Raji (cell line): ENCODE results near the gene SERP1.

ENCODE experiments used
- POLR2A ChIP-seq: IDR thresholded peaks from 2 replicates; pipeline ENCODE4 v1.6.1; 2011; ENCODE audit warnings: low read depth, low read length, control low read depth; ENCODE audit not compliant: insufficient read depth

SERP1 gene

DNA sequence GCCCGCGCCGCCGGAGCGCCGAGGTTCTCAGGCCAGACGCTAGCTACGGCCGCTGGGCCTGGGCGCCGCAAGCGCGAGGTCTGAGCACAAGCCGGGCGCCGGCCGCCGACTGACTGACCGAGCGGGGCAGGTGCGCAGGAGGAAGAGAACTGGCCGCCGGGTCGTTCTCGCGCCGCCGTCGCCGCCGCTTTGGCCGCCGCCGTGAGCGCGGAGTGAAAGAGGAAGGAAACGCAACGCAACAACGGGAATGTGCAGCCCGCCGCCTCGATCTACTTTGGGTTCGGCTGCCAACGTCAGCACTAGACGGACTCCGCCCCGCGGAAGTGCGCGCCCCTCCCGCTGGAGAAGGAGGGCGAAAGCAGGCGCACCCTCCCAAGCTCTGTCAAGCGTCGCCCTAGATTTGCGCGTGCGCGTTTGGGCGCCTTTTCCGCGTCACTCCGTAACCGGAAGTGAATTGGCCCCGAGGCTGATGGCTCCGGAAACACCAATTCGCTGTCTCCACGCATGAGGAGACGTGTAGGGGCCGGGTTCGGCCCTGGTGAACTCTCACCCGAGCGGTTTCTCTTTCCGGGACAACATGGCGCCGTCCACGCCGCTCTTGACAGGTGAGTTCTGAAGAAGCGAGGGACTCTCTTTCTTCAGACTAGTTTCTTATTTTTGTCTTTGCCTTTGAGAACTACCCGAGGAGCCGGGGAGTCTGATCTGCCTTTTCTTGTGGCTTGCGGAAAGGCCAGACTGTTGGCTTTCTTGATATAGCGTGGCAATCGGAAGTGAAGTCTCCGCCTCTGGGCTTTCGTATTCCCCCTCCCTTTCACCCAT, at the start of gene SERP1, which contains the start of gene EIF2A:
SERP1 (minus strand) TSS at position 271 of the 819 bp plus-strand sequence. CDS start 361 bp downstream, outside the sequence.
EIF2A (plus strand) TSS at position 562 of the 819 bp plus-strand sequence; CDS start at position 578, 16 bp downstream.
- TF ChIP-seq POLR2A = peak; percentile 93

DNA sequence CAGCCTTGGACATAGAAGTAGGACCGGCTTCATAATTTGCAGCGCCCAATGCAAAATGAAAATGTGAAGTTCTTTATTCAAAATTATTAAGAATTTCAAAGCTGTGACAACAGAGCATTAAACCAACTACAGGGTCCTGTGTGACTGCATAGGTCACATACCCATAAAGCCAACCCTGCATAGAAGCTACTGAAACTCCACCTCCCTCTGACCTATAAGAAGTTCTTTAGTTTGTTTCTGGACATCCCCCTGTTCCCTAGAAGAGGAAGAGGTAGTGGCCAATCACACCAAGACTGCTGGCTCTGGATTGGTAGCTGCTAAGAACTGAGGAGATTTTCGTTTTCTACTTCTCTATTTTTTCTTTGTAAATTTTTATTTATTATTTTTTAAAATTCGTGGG, 47.9 kb upstream of the SERP1 start:
- no peak for TF ChIP-seq POLR2A

DNA sequence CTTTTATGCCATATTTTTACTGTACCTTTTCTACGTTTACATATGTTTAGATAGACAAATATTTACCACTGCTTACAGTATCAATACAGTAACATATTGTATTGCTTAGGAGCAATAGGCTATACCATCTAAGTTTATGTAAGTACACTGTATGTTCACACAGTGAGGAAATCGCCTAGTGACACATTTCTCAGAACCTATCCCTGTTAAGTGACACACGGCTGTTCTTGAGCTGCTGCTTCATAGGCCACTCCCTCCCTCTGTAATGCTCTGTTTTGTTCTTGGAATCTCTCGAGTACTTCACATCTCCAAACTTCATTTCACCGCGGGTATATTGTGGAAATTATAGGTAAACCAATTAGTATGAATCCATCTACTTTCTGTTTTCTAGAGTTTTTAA, 43.5 kb upstream of the SERP1 start:
- no peak for TF ChIP-seq POLR2A

DNA sequence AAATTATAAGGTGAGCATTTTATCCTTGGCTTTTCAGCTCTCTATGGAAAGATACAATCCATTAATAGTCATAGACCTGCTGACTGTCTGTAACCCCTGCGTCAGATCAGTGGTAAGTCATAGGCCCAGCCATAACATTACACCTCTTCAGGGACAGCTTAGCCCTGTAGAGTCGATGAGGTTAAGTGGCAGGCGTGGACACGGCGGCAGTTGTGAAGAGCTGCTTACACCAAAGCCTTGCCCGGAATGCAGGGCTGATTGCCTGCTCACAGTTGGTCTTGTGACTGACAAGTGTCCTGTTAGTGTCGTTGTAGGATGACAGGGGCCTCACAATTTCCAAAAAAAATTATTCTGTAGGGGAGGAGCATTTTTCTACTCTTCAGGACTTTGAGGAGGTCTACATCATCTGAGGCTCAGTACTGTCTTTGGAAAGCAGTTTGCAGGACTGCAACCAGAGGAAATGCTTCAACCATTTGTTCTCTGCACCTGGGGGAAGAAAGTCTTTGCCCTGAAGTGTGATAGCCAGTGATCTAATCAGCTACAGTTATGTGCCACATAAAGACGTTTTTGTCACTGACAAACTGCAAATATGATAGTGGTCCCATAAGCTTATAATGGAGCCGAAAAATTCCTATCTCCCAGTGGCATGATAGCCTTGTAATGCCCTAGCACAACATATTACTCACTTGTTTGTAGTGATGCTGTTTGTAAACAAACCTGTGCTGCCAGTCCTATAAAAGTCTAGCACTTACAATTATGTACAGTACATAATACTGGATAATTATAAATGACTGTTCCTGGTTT, 41.9 kb upstream of the SERP1 start:
- TF ChIP-seq POLR2A = no peak

DNA sequence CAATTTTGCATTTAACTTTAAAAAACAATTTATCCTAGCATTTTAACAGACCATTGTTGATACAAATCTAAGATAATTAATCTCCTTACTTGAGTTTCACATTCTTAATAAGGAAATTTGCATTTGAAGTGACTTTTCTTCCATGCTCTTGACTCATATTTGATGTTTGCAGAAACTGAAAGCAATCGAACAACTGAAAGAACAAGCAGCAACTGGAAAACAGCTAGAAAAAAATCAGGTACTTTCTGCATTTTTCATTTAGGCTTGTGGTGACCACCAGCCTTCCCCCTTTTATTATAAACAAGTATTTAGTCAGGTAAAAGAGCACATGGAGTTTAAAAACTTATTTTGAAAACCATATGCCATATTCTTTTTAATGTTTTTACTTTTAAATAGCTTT, 36.7 kb upstream of the SERP1 start:
- no peak for TF ChIP-seq POLR2A

DNA sequence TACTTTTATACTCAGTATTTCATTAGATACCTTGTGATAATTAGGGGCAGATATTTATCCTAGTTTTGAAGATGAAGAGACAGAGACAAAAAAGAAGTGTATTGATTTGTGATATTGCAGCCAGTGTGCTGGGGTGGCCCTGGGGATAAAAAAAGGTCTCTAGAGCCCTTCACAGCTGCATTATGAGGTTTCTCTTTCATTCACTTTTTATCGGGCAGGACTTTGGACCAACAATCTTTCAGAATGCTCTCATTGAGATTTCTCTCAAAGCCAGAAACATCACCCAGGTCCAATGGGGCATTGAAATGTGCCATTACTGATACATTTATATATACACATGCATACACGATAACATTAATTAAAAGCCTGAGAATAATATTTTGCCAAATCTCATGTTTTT, 36.3 kb upstream of the SERP1 start:
- no peak for TF ChIP-seq POLR2A

DNA sequence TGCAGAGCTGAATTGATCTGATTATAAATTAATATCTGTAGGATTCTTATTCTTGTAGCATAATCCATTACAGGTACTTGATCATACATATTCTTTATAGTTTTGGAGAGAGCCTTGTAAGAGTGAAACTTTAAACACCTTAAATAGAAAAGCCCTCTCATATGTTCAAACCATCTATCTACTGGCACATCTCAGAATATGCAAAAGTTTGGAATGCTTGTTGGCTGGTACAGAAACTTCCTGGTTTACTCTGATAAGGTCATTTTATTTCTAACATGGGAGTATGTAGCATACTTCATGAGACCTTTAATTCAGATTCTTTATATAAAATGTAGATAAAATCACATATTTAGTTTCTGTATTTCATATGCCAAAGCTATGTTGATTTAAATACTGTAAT, 34.9 kb upstream of the SERP1 start:
- no peak for TF ChIP-seq POLR2A

DNA sequence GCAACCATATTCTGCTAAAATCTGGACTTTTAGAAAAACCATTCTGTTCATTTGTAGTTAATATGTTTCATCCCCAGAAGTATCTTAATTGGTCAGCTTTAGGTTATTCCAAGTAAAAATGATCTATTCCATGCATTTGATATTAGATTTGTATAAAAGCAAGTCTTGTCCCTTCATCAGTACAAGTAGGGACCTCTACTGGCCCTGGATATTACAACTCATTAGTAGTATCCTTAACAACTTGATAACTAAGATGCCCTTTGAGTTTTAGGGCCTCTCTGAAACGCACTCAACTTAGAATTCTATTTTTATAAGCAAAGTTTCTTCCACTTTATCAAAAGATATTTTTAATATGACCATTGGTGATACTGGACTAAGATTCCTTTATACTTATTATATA, 31.6 kb upstream of the SERP1 start:
- no peak for TF ChIP-seq POLR2A

DNA sequence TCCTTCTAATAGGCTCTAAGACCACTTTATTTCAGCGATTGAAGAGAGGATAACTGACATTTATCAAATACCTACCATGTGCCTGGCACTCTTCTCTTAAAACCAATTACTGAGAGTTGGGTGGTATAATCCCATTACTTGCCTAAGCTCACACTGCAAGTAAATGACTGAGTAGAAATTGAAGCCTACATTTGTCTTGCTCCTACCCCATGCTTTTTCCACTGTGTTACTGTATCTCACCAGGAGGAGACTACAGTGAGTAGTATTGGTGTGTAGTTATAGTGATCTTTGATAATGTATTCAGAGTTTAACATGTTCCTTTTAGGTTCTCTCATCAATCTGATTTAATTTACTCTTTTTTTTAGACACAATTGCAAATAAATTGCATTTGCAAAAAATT, 21.0 kb upstream of the SERP1 start:
- TF ChIP-seq POLR2A = no peak

DNA sequence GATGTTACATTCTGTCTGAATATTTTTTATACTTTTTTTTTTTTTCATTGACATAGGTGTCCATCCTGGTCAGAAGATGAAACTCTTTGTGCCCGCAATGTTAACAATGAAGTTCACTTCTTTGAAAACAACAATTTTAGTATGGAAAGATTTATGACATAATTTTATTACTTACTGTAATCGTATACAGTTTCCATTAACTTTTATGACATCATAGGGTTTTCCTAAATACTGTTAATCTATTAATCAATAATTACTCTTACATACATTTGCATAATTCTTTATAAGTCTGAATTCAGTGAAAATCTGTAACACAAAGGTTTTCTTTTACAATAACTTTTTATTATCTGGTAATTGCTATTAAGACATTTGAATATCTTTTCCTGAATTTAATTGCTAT, 17.9 kb upstream of the SERP1 start:
- no peak for TF ChIP-seq POLR2A

DNA sequence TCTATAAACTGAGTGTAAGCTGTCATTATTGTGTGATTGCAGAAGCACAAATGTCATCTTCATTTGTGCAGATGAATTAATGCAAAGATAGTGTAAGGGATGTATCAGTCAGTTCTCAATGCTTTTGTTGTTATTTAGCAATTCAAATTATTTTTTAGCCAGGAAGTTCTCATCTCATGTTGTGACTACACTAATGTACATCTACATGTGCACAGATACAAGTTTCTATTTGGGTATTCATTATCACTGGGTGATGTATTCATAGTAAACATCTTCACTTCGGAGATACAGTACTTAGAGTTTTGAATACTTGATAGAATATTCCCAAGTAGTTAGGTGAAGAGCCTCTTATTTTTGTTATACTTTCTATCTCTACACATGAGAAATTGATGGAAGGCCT, 11.4 kb upstream of the SERP1 start:
- TF ChIP-seq POLR2A = no peak

DNA sequence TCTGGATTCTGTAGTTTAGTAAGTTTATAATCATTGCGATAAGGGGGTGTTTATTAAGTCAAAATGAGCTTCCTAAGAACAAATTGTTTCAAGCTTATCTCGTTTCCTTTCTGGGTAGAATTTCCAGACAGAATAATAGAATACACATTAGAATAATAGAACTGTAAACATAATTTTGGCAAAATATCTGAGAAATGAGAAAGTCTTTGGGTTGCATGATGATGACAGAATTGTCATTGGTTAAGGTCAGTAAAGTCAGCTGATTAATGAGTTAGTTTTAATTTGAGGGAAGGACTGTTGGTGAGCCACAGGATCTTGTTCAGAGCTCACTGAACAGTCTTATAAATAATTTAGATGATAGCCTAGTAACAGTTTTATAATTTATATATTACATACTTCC, 10.5 kb upstream of the SERP1 start:
- TF ChIP-seq POLR2A = no peak

DNA sequence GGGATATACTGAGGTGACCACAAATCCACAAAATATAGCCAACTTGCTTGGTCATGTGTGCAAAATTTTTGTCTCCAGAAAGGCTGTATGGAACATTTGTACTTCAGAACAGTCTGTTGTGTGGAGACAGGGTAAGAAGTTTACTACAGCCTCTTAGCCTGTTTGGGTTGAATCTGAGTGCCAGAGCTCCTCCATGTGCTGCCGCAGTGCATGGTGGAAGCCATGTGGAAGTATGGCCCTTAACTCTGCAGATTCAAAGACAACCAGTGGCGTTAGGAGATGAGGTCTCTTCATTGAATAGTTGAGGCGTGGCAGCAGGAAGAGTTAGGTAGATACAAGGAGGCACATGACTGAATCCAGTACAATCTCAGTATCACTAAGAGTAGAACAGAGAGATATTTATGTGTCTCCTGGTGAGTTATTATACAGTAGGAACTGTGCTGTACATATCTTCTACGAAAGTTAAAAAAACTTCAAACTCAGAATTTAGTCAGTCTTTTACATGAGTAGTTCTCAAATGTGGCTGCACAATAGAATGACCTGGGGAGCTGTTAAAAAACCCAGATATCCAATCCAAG, 9.7 kb upstream of the SERP1 start:
- TF ChIP-seq POLR2A = no peak

DNA sequence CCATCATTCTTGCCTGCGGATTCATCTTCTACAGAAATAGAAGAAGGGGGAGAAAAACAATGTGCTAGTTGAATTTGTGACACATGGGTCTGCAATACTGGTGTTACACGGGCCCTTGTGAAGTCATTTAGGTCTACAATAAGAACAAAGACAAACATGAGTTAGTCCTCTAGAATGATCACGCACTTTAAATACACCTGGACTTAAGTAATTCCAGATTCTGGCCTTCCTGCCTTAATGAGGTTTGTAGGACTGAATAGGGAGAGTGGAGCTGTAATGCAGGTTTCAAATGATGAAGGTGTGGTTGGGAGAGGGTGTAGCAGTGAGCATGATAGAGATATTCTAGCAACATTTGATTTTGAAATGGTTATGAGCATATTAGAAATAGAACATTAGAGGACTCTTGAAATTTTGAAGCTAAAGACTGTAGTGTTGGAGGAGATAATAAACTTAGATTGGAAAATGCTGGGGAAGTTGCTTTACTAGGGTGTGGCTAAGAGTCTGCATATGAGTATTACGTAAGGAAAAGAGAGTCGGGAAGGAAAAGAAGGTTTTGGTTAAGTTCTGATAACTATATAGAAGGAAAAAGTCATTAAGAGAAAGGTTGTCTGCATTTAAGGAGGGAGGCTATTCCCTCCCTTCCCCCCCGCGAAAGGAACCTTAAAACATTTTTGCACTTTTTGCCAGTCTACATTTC, 897 bp upstream of the SERP1 start:
- no peak for TF ChIP-seq POLR2A

DNA sequence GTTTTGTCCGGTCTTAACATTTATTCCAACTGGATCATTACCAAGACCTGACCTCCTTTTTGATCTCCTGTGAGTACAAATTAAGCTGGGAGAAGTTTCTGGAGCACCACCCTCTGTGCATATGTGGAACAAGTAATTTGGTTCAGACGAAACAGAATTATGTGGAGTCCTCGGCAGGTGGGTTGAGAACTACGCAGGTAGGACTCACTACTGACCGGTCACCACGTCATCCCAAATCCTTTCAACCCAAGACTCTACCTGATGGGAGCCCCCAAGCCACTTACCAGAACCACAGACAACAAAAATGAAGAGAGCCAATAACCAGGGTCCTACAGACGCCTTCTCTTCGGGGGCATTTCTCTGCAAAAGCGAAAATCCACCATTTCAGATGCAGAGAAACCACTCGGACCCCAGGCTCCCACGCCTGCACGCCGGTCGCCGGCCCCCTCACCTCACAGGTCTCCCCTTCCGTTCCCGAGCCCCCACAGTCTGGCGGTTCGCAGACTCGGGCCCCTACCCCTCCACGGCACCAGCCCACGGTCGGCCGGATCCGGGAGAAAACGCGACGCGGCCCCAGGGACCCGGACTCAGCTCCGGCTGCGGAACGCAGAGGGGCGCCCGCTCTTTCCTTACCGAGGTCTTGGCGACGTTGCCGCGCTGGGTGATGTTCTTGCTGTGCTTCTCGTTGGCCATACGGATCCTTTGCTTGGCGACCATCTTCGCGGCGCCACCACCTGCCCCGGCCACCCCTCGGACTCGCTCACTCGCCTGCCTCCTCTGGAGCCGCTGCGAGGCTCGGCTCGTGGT, 674 bp downstream of the SERP1 start:
- TF ChIP-seq POLR2A = no peak

DNA sequence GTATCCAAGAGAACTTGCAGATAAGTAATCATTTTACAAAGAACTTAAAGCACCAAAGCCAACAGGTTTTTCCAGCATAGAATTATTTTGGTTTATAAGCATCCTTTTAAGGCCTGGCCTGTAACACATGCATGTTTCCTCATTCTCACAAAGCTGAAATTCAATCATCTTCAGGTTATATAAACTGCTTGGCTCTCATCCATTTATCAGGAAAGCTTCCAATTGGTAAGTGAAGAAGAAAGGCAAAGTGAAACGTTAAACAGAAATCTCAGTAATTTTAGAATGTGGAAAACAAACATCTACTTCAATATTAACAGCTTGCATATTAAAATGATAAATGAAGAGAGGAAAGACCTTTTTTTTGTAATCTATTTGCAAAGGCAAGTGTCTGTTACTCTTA, 1.6 kb downstream of the SERP1 start:
- no peak for TF ChIP-seq POLR2A
